Activated CD4-positive, alpha-beta T cell treated with anti-CD3 and anti-CD28 coated beads for 36 hours (primary cell): ENCODE results near the gene SLC15A4. TPM values are rescaled to one million over a fixed set of nuclear protein-coding genes. Genes with fewer than 3 reads are reported as not detected.
"Not testable (repeated sequence)": the region's sequence is repeated elsewhere in the genome, so short reads cannot be mapped to it uniquely, and the experiment has no call there.

ENCODE experiments used
- ATAC-seq: fragments of 200-7000 bp; cut with Tn5 transposase; one replicate; pipeline ENCODE4 v1.10.0; 2021; ENCODE audit warnings: mild to moderate bottlenecking, moderate library complexity
- CTCF ChIA-PET: fragments of 350-600 bp; sonication (Branson Sonifier 250); formaldehyde crosslinking; loops from one replicate; lab custom pipeline; 2021; ENCODE audit warnings: antibody characterized with exemption; lab: Charles Lee
- POLR2A ChIA-PET: fragments of 350-600 bp; sonication (Branson Sonifier 250); formaldehyde crosslinking; loops from one replicate; lab custom pipeline; 2021; ENCODE audit warnings: antibody characterized with exemption, inconsistent platforms; lab: Charles Lee
- DNase-seq: peaks from one replicate; pipeline ENCODE4 v3.0.0-alpha.2; 2020
- H3K27ac Mint-ChIP-seq: one replicate; pipeline ENCODE4 v1.8.0; 2021; ENCODE audit warnings: mixed read lengths
- H3K27me3 Mint-ChIP-seq: one replicate; pipeline ENCODE4 v1.8.0; 2021; ENCODE audit warnings: mixed read lengths
- H3K36me3 Mint-ChIP-seq: one replicate; pipeline ENCODE4 v1.8.0; 2021; ENCODE audit warnings: low read depth, mixed read lengths
- H3K4me1 Mint-ChIP-seq: one replicate; pipeline ENCODE4 v1.8.0; 2021; ENCODE audit warnings: mixed read lengths
- H3K4me3 Mint-ChIP-seq: one replicate; pipeline ENCODE4 v1.8.0; 2021; ENCODE audit warnings: mild to moderate bottlenecking, moderate library complexity, mixed read lengths
- H3K9me3 Mint-ChIP-seq: one replicate; pipeline ENCODE4 v1.8.0; 2021; ENCODE audit warnings: low read depth, mixed read lengths
- intact Hi-C, 2 experiments: fragments of 100-400 bp; cut with DNase I in 1 of 2; cut with micrococcal nuclease in 1 of 2; formaldehyde crosslinking; loops; one replicate each; pipeline versions ENCODE4 v1.14.2 to v1.15.1; 2022 to 2024; cut with DNase I, micrococcal nuclease
- total RNA-seq, 2 experiments: library from RNA; stranded (reverse); gene quantifications; one replicate each; pipeline ENCODE4 v1.2.3, GENCODE V29; 2021

The SLC15A4 gene
- total RNA-seq, 2 experiments from 2014 or later, result 24.2 to 25.9 TPM

DNA sequence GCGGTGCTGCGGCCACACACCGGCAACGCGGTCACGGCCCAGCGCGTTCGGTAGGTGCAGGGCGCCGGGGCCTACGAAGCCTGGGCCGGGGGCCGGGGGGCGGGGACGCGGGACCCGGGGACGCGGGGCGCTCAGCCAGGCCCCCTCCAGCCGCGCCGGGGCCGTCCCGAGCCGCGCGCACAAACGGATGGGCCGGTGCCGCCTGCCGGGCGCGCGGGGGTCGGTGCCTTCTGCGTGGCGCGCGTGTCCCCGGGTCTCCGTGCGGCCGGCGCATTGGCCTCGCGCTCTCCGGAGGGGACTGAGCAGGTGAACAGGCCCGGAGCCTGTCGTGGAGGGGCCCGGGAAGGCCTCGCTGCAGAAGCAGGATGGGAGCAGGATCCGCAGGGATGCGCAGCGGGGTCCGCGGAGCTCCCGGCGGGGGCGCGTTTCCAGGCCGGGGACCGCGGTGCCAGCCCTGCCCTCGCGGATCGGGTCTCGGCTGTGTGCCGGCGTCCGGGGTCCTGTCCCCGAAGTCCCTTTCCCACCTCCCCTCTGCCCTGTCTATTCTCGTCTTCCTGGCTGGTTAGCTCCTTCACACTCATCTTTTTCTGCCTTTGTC, 29.9 kb upstream of the SLC15A4 start:
- CTCF ChIA-PET, result no interaction called here
- no peak overlapping the region for H3K27ac Mint-ChIP-seq
- POLR2A ChIA-PET, result no interaction called here
- peaks cover 26% of the 10 kb centered on the region for H3K27me3 Mint-ChIP-seq
- no peak overlapping the region for H3K4me3 Mint-ChIP-seq
- intact Hi-C loops, result no loop called here
- no peak for ATAC-seq
- H3K9me3 Mint-ChIP-seq, result no peaks in the 10 kb centered on the region
- no peaks in the 10 kb centered on the region for H3K36me3 Mint-ChIP-seq
- DNase-seq, result peak; percentile 6
- H3K4me1 Mint-ChIP-seq, result peaks cover 2% of the 10 kb centered on the region

DNA sequence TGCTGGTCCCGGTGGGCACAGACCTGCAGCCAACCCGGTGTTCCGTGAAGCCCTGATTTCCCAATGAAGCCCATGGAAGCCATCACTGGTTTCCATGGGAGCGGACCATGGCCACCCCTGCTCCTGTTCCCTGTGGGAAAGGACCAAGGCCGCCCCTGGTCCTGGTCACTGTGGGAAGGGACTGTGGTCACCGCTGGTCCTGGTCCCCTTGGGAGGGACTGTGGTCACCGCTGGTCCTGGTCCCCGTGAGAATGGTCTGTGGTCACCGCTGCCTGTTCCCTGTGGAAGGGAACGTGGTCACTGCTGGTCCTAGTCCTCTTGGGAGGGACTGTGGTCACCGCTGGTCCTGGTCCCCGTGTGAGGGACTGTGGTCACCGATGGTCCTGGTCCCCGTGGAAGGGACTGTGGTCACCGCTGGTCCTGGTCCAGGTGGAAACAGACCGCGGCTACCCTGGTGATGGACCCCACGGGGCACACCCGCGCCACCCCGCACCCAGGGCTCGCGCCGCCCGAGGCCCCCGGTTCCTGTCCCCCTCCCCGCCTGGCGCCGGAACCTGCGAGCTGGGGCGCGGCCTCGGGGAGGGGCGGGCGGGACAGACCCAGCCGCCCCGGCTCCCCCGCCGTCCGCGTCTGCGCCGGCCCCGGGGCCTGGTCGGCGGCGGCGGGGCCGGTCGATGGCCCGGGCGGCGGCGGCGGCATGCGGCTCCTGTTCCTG, 29.3 kb upstream of the SLC15A4 start, which contains the start of gene GLT1D1:
Gene GLT1D1, plus strand, starts transcription at position 594 of the 715 bp plus-strand sequence. Its CDS starts 104 bp downstream, at position 698.
- DNase-seq (no peak), ATAC-seq (no peak)
- CTCF ChIA-PET, result no interaction called here
- Mint-ChIP-seq H3K36me3 (no peaks in the 10 kb centered on the region), H3K4me3 (no peak within 1 kb of the TSS), H3K9me3 (no peaks in the 10 kb centered on the region), H3K27me3 (peaks cover 26% of the 10 kb centered on the region), H3K27ac (no peak within 1 kb of the TSS), H3K4me1 (peaks cover 2% of the 10 kb centered on the region)
- POLR2A ChIA-PET, result no interaction called here
- intact Hi-C loops, result no loop called here

DNA sequence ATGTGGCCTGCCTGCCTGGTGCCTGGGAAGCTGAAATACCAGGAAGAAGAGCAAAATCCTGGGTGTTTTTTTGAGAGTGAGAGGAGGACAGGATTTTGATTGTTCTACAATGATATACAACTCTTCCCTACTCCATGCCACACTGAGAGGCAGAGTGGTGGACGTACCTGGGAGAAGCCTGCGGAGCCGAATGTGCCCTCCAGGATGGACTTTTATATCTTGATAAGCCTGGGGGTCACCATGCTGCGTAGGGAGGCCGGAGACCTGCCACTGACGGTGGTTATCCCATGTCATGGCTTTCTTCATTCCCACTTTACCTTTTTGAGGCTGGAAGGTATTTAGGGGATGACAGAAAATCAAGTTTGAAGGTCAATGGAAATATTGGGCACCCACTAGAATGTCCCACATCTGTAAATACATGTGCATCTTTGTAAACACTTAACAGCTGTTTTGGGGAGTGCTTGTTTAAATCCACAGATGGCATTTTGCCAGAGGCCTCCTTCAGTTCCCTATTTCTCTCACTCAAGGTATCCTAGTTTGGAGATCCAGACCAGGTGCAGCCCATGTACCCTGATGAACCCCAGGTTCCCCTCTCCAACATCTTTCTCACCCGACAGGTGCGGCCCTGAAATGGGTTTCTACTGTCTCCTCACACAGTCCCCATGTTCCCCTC, 28.4 kb upstream of the SLC15A4 start:
- Mint-ChIP-seq H3K4me3 (no peak overlapping the region), H3K4me1 (peaks cover 2% of the 10 kb centered on the region), H3K27me3 (peaks cover 26% of the 10 kb centered on the region), H3K36me3 (no peaks in the 10 kb centered on the region), H3K9me3 (no peaks in the 10 kb centered on the region), H3K27ac (no peak overlapping the region)
- ATAC-seq, result no peak
- DNase-seq, result no peak
- intact Hi-C loops, result no loop called here
- ChIA-PET CTCF (no interaction called here), POLR2A (no interaction called here)

DNA sequence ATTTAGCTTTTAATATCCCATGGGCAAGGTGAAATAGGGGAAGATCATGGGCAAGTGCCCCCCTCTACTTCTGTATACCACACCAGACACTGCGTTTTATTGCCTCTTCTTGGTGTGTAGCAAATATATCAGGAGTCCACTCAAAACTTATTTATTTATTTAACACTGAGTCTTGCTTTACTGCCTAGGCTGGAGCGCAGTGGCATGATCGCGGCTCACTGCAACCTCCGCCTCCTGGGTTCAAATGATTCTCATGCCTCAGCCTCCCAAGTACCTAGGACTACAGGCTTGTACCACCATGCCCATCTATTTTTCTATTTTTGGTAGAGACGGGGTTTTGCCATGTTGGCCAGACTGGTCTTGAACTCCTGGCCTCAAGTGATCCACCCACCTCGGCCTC, 27.7 kb upstream of the SLC15A4 start:
- H3K27ac Mint-ChIP-seq, DNase-seq, POLR2A ChIA-PET, H3K4me3 Mint-ChIP-seq, H3K36me3 Mint-ChIP-seq, H3K9me3 Mint-ChIP-seq, ATAC-seq, intact Hi-C loops, H3K4me1 Mint-ChIP-seq: not testable (repeated sequence)
- peaks cover 25% of the 10 kb centered on the region for H3K27me3 Mint-ChIP-seq
- CTCF ChIA-PET, result interaction anchor here (0.5 kb wide), 1 partner anchor 46 kb away, joined by 3 read pairs; no protein-coding TSS in a partner anchor

DNA sequence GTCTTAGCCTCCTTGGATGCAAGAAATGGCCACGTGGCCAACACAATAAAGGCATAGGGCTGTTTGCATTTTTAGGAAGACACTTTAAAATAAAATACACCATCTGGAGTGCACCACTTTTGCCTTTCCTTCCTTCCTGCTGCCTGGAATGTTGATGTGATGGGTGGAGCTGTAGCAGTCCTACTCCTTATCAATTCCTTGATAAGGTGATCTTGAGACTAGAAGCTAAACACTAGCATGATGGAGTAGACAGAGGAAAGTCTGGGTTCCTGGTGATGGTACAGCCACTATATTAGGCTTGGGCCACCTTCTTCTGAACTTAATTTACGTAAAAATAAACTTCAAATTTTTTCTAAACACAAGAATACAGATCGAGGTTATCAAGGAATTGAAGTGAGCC, 26.6 kb upstream of the SLC15A4 start:
- CTCF ChIA-PET, result no interaction called here
- DNase-seq (no peak), ATAC-seq (no peak)
- Mint-ChIP-seq H3K4me1 (peaks cover 2% of the 10 kb centered on the region), H3K9me3 (no peaks in the 10 kb centered on the region), H3K4me3 (no peak overlapping the region), H3K36me3 (no peaks in the 10 kb centered on the region), H3K27me3 (peaks cover 20% of the 10 kb centered on the region), H3K27ac (no peak overlapping the region)
- intact Hi-C loops, result no loop called here
- POLR2A ChIA-PET, result no interaction called here

DNA sequence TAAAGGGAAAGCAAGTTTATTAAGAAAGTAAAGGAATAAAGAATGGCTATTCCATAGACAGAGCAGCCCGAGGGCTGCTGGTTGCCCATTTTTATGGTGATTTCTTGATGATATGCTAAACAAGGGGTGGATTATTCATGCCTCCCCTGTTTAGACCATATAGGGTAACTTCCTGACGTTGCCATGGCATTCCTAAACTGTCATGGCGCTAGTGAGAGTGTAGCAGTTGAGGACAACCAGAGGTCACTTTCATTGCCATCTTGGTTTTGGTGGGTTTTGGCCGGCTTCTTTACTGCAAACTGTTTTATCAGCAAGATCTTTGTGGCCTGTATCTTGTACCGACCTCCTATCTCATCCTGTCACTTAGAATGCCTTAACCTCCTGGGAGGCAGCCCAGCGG, 26.0 kb upstream of the SLC15A4 start:
- intact Hi-C loops, DNase-seq, CTCF ChIA-PET, H3K4me3 Mint-ChIP-seq, H3K9me3 Mint-ChIP-seq, ATAC-seq, H3K27ac Mint-ChIP-seq, H3K36me3 Mint-ChIP-seq, POLR2A ChIA-PET, H3K4me1 Mint-ChIP-seq: not testable (repeated sequence)
- H3K27me3 Mint-ChIP-seq, result peaks cover 19% of the 10 kb centered on the region

DNA sequence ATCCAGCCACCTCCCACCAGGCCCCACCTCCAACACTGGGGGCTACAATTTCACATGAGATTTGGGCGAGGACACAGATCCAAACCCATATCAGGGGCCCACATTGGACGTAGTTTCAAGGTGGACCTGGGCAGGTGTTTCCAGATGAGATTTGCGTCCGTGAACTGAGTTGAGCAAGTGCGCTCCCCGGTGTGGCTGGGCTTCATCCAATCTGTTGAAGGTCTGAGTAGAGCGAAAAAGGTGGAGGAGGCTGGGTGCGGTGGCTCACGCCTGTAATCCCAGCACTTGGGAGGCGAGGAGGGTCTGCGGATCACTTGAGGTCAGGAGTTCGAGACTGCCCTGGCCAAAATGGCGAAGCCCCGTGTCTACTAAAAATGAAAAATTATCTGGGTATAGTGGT, 24.6 kb upstream of the SLC15A4 start:
- DNase-seq, result no peak
- Mint-ChIP-seq H3K4me1 (no peaks in the 10 kb centered on the region), H3K27ac (no peak overlapping the region), H3K27me3 (peaks cover 10% of the 10 kb centered on the region), H3K9me3 (no peaks in the 10 kb centered on the region), H3K4me3 (no peak overlapping the region), H3K36me3 (no peaks in the 10 kb centered on the region)
- POLR2A ChIA-PET, result no interaction called here
- no peak for ATAC-seq
- intact Hi-C loops, result no loop called here
- CTCF ChIA-PET, result no interaction called here

DNA sequence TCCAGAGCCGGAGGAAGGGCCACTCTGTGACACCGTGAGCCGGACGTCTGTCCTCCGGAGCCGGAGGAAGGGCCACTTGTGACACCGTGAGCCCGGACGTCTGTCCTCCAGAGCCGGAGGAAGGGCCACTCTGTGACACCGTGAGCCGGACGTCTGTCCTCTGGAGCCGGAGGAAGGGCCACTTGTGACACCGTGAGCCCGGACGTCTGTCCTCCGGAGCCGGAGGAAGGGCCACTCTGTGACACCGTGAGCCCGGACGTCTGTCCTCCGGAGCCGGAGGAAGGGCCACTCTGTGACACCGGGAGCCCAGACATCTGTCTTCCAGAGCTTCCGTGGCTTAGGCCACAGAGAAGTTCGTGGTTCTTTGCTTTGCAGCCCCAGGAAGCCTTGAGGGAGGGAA, 22.9 kb upstream of the SLC15A4 start:
- DNase-seq, H3K27me3 Mint-ChIP-seq, H3K4me1 Mint-ChIP-seq, intact Hi-C loops, POLR2A ChIA-PET, H3K36me3 Mint-ChIP-seq, ATAC-seq, H3K27ac Mint-ChIP-seq, H3K9me3 Mint-ChIP-seq, CTCF ChIA-PET, H3K4me3 Mint-ChIP-seq: not testable (repeated sequence)

DNA sequence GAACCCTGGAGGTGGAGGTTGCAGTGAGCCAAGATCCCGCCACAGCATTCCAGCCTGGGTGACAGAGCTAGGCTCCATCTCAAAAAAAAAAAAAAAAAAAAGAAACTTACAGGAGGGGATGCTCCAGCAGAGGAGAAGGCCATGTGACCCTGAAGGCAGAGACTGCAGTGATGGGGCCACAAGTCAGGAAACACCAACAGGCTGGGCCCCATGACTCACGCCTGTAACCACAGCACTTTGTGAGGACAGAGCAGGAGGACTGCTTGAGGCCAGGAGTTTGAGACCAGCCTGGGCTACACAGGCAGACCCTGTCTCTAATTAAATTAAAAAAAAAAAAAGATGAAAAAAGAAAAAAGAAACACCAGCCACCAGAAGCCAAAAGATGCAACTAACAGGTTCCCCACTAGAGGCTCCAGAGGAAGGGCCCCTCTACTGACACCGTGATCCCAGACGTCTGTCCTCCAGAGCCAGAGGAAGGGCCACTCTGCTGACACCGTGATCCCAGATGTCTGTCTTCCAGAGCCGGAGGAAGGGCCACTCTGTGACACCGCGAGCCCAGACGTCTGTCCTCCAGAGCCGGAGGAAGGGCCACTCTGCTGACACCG, 20.4 kb upstream of the SLC15A4 start:
- H3K4me3 Mint-ChIP-seq, result no peak overlapping the region
- DNase-seq (peak; percentile 63), ATAC-seq (peak; percentile 98)
- H3K36me3 Mint-ChIP-seq, result no peaks in the 10 kb centered on the region
- CTCF ChIA-PET, result no interaction called here
- intact Hi-C loops, result no loop called here
- peaks cover 11% of the 10 kb centered on the region for H3K27me3 Mint-ChIP-seq
- POLR2A ChIA-PET, result no interaction called here
- H3K27ac Mint-ChIP-seq, result no peak overlapping the region
- H3K4me1 Mint-ChIP-seq, result peaks cover 3% of the 10 kb centered on the region
- no peaks in the 10 kb centered on the region for H3K9me3 Mint-ChIP-seq

DNA sequence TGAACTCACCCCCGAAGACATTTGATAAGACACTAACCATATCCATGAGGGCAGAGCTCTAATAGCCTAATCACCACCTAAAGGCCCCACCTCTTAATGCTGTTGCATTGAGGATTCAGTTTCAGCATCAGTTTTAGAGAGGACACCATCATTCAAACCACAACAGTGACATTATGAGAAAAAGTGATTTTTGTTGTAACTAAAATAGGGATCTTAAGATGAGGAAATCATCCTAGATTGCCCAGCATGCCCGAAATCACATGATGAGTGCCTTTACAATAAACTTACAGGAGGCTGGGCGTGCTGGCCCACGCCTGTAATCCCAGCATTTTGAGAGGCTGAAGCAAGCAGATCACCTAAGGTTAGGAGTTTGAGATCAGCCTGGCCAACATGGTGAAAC, 19.8 kb upstream of the SLC15A4 start:
- Mint-ChIP-seq H3K36me3 (no peaks in the 10 kb centered on the region), H3K9me3 (no peaks in the 10 kb centered on the region), H3K27ac (no peak overlapping the region), H3K4me3 (no peak overlapping the region), H3K4me1 (peaks cover 3% of the 10 kb centered on the region), H3K27me3 (peaks cover 11% of the 10 kb centered on the region)
- DNase-seq, result no peak
- intact Hi-C loops, result no loop called here
- POLR2A ChIA-PET, result no interaction called here
- no peak for ATAC-seq
- CTCF ChIA-PET, result no interaction called here

DNA sequence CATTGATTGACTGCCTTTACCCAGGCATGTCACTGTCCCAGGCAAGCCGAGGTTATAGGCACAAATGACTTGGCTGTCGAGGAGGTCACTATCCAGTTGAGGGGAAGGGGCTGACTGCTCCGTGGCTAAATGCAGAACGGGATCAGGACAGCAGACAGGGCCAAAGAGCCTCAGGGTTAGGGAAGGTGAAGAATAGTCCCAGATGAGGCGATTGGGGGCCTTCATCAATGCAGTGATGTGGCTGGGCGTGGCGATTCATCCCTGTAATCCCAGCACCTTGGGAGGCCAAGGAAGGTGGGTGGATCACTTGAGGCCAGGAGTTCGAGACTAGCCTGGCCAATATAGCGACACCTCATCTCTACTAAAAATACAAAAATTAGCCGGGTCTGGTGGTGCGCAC, 18.8 kb upstream of the SLC15A4 start:
- Mint-ChIP-seq H3K36me3 (no peaks in the 10 kb centered on the region), H3K27ac (no peak overlapping the region), H3K4me3 (no peak overlapping the region), H3K4me1 (peaks cover 3% of the 10 kb centered on the region), H3K27me3 (peaks cover 11% of the 10 kb centered on the region), H3K9me3 (no peaks in the 10 kb centered on the region)
- CTCF ChIA-PET, result no interaction called here
- intact Hi-C loops, result no loop called here
- POLR2A ChIA-PET, result no interaction called here
- ATAC-seq, result no peak
- no peak for DNase-seq
